GM12878 (cell line): ENCODE data around the gene ZNF22. TPM values are rescaled to one million over a fixed set of nuclear protein-coding genes. Genes with fewer than 3 reads are reported as not detected.

Experiments used
- ATAC-seq: fragments of 200-7000 bp; cut with Tn5 transposase; 3 replicates; pipeline ENCODE4 v1.9.1; 2020; ENCODE audit warnings: mild to moderate bottlenecking, moderate library complexity
- BruUV-seq: library from RNA; stranded (reverse); fragments of 400-500 nt; replicated peaks from 2 replicates; lab custom pipeline; 2021; lab: Mats Ljungman, UMichigan
- CTCF ChIA-PET: fragments of 300-600 bp; sonication (Branson Sonifier 250); formaldehyde crosslinking; extraction: SDS; loops from one replicate; lab custom pipeline; 2021; ENCODE audit warnings: inconsistent platforms; lab: Yijun Ruan, JAX
- POLR2A ChIA-PET: fragments of 350-600 bp; formaldehyde crosslinking; extraction: SDS; loops from one replicate; lab custom pipeline; 2021; ENCODE audit warnings: inconsistent platforms; lab: Charles Lee
- RAD21 ChIA-PET: fragments of 300-600 bp; sonication (Branson Sonifier 250); formaldehyde crosslinking; loops from one replicate; lab custom pipeline; 2023; ENCODE audit warnings: antibody characterized with exemption; ENCODE audit not compliant: unreplicated experiment; lab: Charles Lee
- SMC1A ChIA-PET: fragments of 300-600 bp; sonication (Branson Sonifier 250); formaldehyde crosslinking; loops from one replicate; lab custom pipeline; 2023; ENCODE audit not compliant: unreplicated experiment, uncharacterized antibody; lab: Charles Lee
- DNase-seq: peaks from one replicate; pipeline ENCODE4 v3.0.0-alpha.2; 2011; ENCODE audit warnings: low read depth, low spot score
- FAIRE-seq: peaks from 3 replicates; lab custom pipeline; 2011; peaks lifted over from hg19 to GRCh38; lab: Jason Lieb, UNC
- H2AFZ ChIP-seq: 2 replicates; pipeline ENCODE4 v1.6.0; 2011; ENCODE audit warnings: low read depth, low read length, control low read depth; ENCODE audit not compliant: control insufficient read depth
- H3K27ac ChIP-seq: 2 replicates; pipeline ENCODE4 v1.5.1; 2011; ENCODE audit warnings: control low read depth; ENCODE audit not compliant: control insufficient read depth, insufficient read depth
- H3K27me3 ChIP-seq, 2 experiments: replicated peaks in 1 of 2; 2 replicates each; pipeline versions ENCODE4 v1.6.0 to v1.6.1; 2011; ENCODE audit warnings: low read length in 1 of 2; ENCODE audit not compliant: control insufficient read depth in 2 of 2, insufficient read depth in 2 of 2
- H3K36me3 ChIP-seq, 2 experiments: 2 replicates each; pipeline ENCODE4 v1.5.1; 2011; ENCODE audit warnings: low read length in 1 of 2; ENCODE audit not compliant: control insufficient read depth in 2 of 2, insufficient read depth in 2 of 2
- H3K4me1 ChIP-seq: 2 replicates; pipeline ENCODE4 v1.6.1; 2011; ENCODE audit warnings: mild to moderate bottlenecking, low read length, moderate library complexity, mixed read lengths; ENCODE audit not compliant: control insufficient read depth, insufficient read depth
- H3K4me2 ChIP-seq: 2 replicates; pipeline ENCODE4 v1.6.0; 2011; ENCODE audit warnings: control low read depth; ENCODE audit not compliant: control insufficient read depth, insufficient read depth
- H3K4me3 ChIP-seq: fragments of 200-600 bp; sonication (generic); 2 replicates; pipeline ENCODE4 v1.5.1; 2016
- H3K79me2 ChIP-seq: 2 replicates; pipeline ENCODE4 v1.6.0; 2011; ENCODE audit warnings: low read length; ENCODE audit not compliant: control insufficient read depth, insufficient read depth
- H3K9ac ChIP-seq: 2 replicates; pipeline ENCODE4 v1.8.0; 2011; ENCODE audit warnings: low read length, control low read depth, mixed read lengths; ENCODE audit not compliant: control insufficient read depth, insufficient read depth
- H3K9me3 ChIP-seq: replicated peaks from 3 replicates; pipeline ENCODE4 v1.5.1; 2011; ENCODE audit warnings: mild to moderate bottlenecking, low read length; ENCODE audit not compliant: control insufficient read depth, insufficient read depth
- H4K20me1 ChIP-seq: 2 replicates; pipeline ENCODE4 v1.6.0; 2011; ENCODE audit not compliant: control insufficient read depth, insufficient read depth
- CEBPB ChIP-seq, 2 experiments: fragments of 150-350 bp in 1 of 2; IDR thresholded peaks; 2 replicates each; pipeline ENCODE4 v1.6.1; 2012 to 2014; ENCODE audit warnings: low read depth in 2 of 2, low read length in 2 of 2, borderline replicate concordance in 1 of 2, inconsistent platforms in 1 of 2
- FOXK2 ChIP-seq: fragments of 450-650 bp; IDR thresholded peaks from 2 replicates; pipeline ENCODE4 v1.6.1; 2017; ENCODE audit warnings: mild to moderate bottlenecking, moderate library complexity
- HDAC2 ChIP-seq: fragments of 200-600 bp; sonication (generic); IDR thresholded peaks from 2 replicates; pipeline ENCODE4 v1.6.1; 2017
- HDGF ChIP-seq: fragments of 450-650 bp; IDR thresholded peaks from 2 replicates; pipeline ENCODE4 v1.6.1; 2016; ENCODE audit warnings: antibody characterized with exemption
- MTA2 ChIP-seq: fragments of 450-650 bp; IDR thresholded peaks from 2 replicates; pipeline ENCODE4 v1.6.1; 2016; ENCODE audit warnings: low read depth, mild to moderate bottlenecking, moderate library complexity
- NR2C1 ChIP-seq: fragments of 450-650 bp; IDR thresholded peaks from 2 replicates; pipeline ENCODE4 v1.6.1; 2017; ENCODE audit warnings: antibody characterized with exemption, mild to moderate bottlenecking, moderate library complexity
- RAD51 ChIP-seq: fragments of 450-650 bp; IDR thresholded peaks from 2 replicates; pipeline ENCODE4 v1.6.1; 2016; ENCODE audit warnings: moderate library complexity, mild to moderate bottlenecking, inconsistent platforms
- REST ChIP-seq: IDR thresholded peaks from 2 replicates; pipeline ENCODE4 v1.6.1; 2012; ENCODE audit warnings: mild to moderate bottlenecking, low read depth, low read length
- SREBF1 ChIP-seq: IDR thresholded peaks from 2 replicates; pipeline ENCODE4 v1.6.1; 2012; ENCODE audit warnings: mild to moderate bottlenecking, low read length
- TAF1 ChIP-seq: IDR thresholded peaks from 2 replicates; pipeline ENCODE4 v1.6.1; 2011; ENCODE audit warnings: mild to moderate bottlenecking, low read depth, low read length, borderline replicate concordance
- YY1 ChIP-seq: IDR thresholded peaks from 2 replicates; pipeline ENCODE4 v1.6.1; 2011; ENCODE audit warnings: low read depth, mild to moderate bottlenecking, low read length
- WGBS: methylation state at CpG from one replicate; pipeline ENCODE4 v1.1.6; 2016; ENCODE audit warnings: low lambda C conversion rate; ENCODE audit not compliant: insufficient replicate concordance, insufficient coverage; ENCODE audit errors: missing lambda C conversion rate; 5-methylcytosine and 5-hydroxymethylcytosine counted together
- in situ Hi-C: fragments of 300-500 bp; cut with MboI; formaldehyde crosslinking; loops from 9 replicates; pipeline ENCODE4 v1.14.3; 2018; ENCODE audit warnings: mixed read lengths
- intact Hi-C: fragments of 100-400 bp; cut with micrococcal nuclease; formaldehyde crosslinking; loops from one replicate; pipeline ENCODE4 v1.14.2; 2022; ENCODE audit not compliant: unreplicated experiment
- polyA plus RNA-seq, 11 experiments: library from polyadenylated mRNA; depleted of rRNA in 4 of 11; unstranded in 6 of 11; stranded (reverse) in 5 of 11; fragments of >200 nt; fragmentation: Nextera tagmentation in 4 of 11; fragmentation: Illumina TruSeq in 1 of 11; extraction: Ambion mirVana in 4 of 11; extraction: Trizol in 1 of 11; gene quantifications; 1 replicate in 1 of 11; 2 replicates in 10 of 11; pipeline versions ENCODE4 v1.2.1 to v1.2.3, GENCODE V29; 2011 to 2016; ENCODE audit warnings: inconsistent platforms in 2 of 11, missing spikeins in 2 of 11, low read depth in 1 of 11
- total RNA-seq, 4 experiments: library from RNA; depleted of rRNA in 3 of 4; stranded (reverse); fragments of >200 nt in 3 of 4; fragmentation: Illumina TruSeq in 1 of 4; extraction: Trizol in 1 of 4; gene quantifications; 2 replicates each; pipeline versions ENCODE4 v1.2.1 to v1.2.3, GENCODE V29; 2013 to 2021
- TF ChIP-seq, protein P1 (sequence below): IDR thresholded peaks from 2 replicates; pipeline ENCODE4 v1.6.1; 2011; ENCODE audit warnings: borderline replicate concordance, low read depth, mild to moderate bottlenecking, moderate library complexity, low read length; ENCODE audit not compliant: insufficient read depth, poor library complexity, severe bottlenecking
- TF ChIP-seq, protein P2 (sequence below): fragments of 450-650 bp; formaldehyde crosslinking; IDR thresholded peaks from 2 replicates; pipeline ENCODE4 v1.4.0; 2022; ENCODE audit warnings: mild to moderate bottlenecking, moderate library complexity

Gene ZNF22
- total and polyA plus RNA-seq, 10 of the 15 experiments (the other 5 are each of a cell fraction or from before 2014, with no cell fraction given): 31.1 to 74.4 (median 43.8) TPM

DNA sequence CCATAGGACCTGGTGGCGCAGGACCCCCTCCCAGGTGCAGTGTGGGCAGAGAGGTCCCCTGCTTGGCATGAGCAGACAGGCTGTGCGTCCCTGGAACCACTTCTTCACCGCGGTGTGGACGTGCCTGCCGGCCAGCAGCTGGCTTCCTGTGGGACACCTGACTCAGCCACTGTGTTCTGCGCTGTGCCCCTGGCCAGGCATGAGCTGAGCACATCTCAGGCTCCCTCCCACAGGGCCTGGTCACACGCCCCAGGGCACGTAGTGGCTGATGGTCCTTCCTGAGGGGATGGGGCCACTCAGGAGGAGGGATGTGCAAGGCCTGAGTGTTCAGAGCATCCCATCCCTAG lies 18.6 kb upstream of the ZNF22 start (continued):
- no peak for TF ChIP-seq CEBPB (IDR thresholded peaks at IDR 0.05; ENCODE audit: borderline replicate concordance in 1 of 2, low read depth in 2 of 2, low read length in 2 of 2)

DNA sequence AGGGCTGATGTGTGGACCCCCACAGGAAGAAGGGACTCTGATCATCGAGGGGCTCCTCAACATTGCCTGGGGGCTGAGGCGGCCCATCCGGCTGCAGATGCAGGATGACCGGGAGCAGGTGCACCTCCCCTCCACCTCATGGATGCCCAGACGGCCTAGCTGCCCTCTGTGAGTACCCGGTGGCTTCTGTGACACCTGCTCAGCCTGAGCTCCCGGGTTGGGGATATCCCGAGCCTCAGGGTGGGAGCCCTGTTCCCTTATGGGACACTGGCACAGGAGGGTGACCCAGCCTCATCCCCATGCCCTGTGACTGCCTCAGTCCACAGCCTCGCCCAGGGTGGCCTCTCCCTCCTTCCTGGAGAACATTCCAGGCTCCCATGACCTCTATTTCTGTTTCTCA lies 18.2 kb upstream of the ZNF22 start:
- 40% methylated on average over 7 of the region's 9 CpGs for WGBS
- FAIRE-seq (no peak), ATAC-seq (no peak), DNase-seq (no peak)
- intact Hi-C loops (no loop called here), in situ Hi-C loops (no loop called here)
- Histone ChIP-seq H4K20me1 (no peaks in the 10 kb centered on the region), H3K79me2 (peaks cover 6% of the 10 kb centered on the region), H3K27ac (no peak overlapping the region), H3K4me2 (no peak overlapping the region), H3K9me3 (no peaks in the 10 kb centered on the region), H3K4me1 (peaks cover 35% of the 10 kb centered on the region), H3K36me3 (peaks cover 3 to 4% of the 10 kb centered on the region in 2 experiments; a peak in 3 of 4 replicates), H3K27me3 (no peaks in the 10 kb centered on the region), H3K4me3 (no peak overlapping the region), H3K9ac (no peak overlapping the region), H2AFZ (no peak overlapping the region; the same call in 1 of the 2 replicates)
- BruUV-seq: no TSS peak
- CTCF ChIA-PET: interaction anchor here (10.1 kb wide), 1 partner anchor 50 kb away, joined by 181 read pairs; no protein-coding TSS in a partner anchor
- TF ChIP-seq HDAC2 (no peak), NR2C1 (no peak), FOXK2 (no peak), HDGF (no peak), REST (no peak), TAF1 (no peak), SREBF1 (no peak), RAD51 (no peak), YY1 (no peak), MTA2 (no peak)
- TF ChIP-seq, protein P1, sequence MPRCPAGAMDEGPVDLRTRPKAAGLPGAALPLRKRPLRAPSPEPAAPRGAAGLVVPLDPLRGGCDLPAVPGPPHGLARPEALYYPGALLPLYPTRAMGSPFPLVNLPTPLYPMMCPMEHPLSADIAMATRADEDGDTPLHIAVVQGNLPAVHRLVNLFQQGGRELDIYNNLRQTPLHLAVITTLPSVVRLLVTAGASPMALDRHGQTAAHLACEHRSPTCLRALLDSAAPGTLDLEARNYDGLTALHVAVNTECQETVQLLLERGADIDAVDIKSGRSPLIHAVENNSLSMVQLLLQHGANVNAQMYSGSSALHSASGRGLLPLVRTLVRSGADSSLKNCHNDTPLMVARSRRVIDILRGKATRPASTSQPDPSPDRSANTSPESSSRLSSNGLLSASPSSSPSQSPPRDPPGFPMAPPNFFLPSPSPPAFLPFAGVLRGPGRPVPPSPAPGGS: no peak
- TF ChIP-seq, protein P2, sequence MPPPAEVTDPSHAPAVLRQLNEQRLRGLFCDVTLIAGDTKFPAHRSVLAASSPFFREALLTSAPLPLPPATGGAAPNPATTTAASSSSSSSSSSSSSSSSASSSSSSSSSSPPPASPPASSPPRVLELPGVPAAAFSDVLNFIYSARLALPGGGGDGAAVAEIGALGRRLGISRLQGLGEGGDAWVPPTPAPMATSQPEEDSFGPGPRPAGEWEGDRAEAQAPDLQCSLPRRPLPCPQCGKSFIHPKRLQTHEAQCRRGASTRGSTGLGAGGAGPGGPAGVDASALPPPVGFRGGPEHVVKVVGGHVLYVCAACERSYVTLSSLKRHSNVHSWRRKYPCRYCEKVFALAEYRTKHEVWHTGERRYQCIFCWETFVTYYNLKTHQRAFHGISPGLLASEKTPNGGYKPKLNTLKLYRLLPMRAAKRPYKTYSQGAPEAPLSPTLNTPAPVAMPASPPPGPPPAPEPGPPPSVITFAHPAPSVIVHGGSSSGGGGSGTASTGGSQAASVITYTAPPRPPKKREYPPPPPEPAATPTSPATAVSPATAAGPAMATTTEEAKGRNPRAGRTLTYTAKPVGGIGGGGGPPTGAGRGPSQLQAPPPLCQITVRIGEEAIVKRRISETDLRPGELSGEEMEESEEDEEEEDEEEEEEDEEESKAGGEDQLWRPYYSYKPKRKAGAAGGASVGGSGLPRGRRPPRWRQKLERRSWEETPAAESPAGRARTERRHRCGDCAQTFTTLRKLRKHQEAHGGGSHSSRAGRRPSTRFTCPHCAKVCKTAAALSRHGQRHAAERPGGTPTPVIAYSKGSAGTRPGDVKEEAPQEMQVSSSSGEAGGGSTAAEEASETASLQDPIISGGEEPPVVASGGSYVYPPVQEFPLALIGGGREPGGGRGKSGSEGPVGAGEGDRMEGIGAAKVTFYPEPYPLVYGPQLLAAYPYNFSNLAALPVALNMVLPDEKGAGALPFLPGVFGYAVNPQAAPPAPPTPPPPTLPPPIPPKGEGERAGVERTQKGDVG (CRISPR knock-in tag): no peak
- POLR2A ChIA-PET: interaction anchor here (7.4 kb wide), 1 partner anchor 17 kb away, joined by 110 read pairs; no protein-coding TSS in a partner anchor
- SMC1A ChIA-PET: no interaction called here
- RAD21 ChIA-PET: interaction anchor here (7.7 kb wide), 1 partner anchor 17 kb away, joined by 124 read pairs; no protein-coding TSS in a partner anchor
